NCI-H2029 (cell line): ENCODE measurements around the gene DIO3.

Experiments
- DNase-seq: peaks from one replicate; lab custom pipeline; 2025; lab: John Stamatoyannopoulos, UW

DIO3 gene

GRCh38 chr14:101598571-101599233 lies 37.4 kb downstream of the DIO3 start:
- no peak for DNase-seq

- no peak for DNase-seq
Measured at GRCh38 chr14:101599234-101599885, 38.1 kb downstream of the DIO3 start.

GRCh38 chr14:101600336-101600890 lies 39.1 kb downstream of the DIO3 start:
- DNase-seq = no peak

GRCh38 chr14:101600891-101601605 lies 39.8 kb downstream of the DIO3 start:
- no peak for DNase-seq

- no peak for DNase-seq
Measured at GRCh38 chr14:101601606-101602465, 40.5 kb downstream of the DIO3 start.

- DNase-seq = no peak
Measured at GRCh38 chr14:101602466-101602840, 41.2 kb downstream of the DIO3 start.

- DNase-seq = no peak
Measured at GRCh38 chr14:101603096-101603495, 41.8 kb downstream of the DIO3 start.

- no peak for DNase-seq
Measured at GRCh38 chr14:101604228-101604934, 43.1 kb downstream of the DIO3 start.

- DNase-seq = no peak
Measured at GRCh38 chr14:101604935-101605780, 43.9 kb downstream of the DIO3 start.

GRCh38 chr14:101605836-101606235 lies 44.5 kb downstream of the DIO3 start:
- no peak for DNase-seq
